HG03045 (cell line): ENCODE results near the gene MED16.
"Not testable (repeated sequence)": the region's sequence is repeated elsewhere in the genome, so short reads cannot be mapped to it uniquely, and the experiment has no call there.

Source experiments
- ATAC-seq: cut with Tn5 transposase; IDR thresholded peaks from one replicate; pipeline ENCODE4 v1.9.1; 2021; ENCODE audit warnings: mild to moderate bottlenecking, moderate library complexity; ENCODE audit not compliant: unreplicated experiment

MED16 gene

DNA sequence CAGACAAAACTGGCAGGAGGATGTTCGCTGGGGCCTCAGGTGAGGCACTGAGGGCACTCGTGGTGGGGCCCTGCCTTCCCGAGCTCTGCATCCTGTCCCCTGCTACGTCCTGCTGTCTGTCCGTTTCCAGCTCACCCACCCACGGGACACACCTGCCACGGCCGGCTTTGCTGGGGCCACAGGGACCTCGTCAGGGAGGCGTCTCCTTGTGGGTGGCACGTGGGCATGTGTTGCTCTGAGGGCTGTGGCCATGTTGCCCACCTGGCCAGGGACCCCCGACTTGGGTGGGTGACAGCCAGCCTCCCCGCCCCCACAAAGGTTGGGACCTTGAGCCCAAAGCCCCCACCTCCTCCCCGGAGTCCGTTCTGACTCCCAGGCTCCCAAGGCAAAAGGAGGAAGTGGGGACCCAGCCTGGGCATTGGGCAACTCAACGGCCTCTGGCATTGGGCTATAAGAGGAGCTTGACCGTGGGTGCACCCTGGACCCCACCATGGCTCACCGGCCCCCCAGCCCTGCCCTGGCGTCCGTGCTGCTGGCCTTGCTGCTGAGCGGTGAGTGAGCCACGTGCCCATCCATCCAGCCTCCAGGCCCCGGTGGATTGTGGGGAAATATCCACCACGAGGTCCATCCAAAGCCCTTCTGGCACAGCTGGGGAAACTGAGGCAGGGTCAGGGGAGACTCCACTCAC is 52.3 kb downstream of the MED16 start, which contains the start of gene PRTN3:
Gene PRTN3 (plus strand): TSS at position 481 of the 688 bp plus-strand sequence. CDS start 10 bp downstream, at position 491.
- no peak for ATAC-seq

GRCh38 chr19:835210-835810 is 57.7 kb downstream of the MED16 start:
- no peak for ATAC-seq

GRCh38 chr19:834216-834615 is 58.8 kb downstream of the MED16 start:
- ATAC-seq: no peak

- ATAC-seq: no peak
Measured at GRCh38 chr19:831407-832369, 61.3 kb downstream of the MED16 start.

- ATAC-seq: no peak
Measured at GRCh38 chr19:829129-829758, 63.7 kb downstream of the MED16 start.

GRCh38 chr19:827710-828321 is 65.2 kb downstream of the MED16 start, which contains the start of gene AZU1:
Gene AZU1, plus strand, starts transcription at chr19:827837. Its CDS starts 10 bp downstream, at chr19:827847.
- no peak for ATAC-seq

- ATAC-seq: no peak
Measured at GRCh38 chr19:827314-827709, 65.7 kb downstream of the MED16 start.

DNA sequence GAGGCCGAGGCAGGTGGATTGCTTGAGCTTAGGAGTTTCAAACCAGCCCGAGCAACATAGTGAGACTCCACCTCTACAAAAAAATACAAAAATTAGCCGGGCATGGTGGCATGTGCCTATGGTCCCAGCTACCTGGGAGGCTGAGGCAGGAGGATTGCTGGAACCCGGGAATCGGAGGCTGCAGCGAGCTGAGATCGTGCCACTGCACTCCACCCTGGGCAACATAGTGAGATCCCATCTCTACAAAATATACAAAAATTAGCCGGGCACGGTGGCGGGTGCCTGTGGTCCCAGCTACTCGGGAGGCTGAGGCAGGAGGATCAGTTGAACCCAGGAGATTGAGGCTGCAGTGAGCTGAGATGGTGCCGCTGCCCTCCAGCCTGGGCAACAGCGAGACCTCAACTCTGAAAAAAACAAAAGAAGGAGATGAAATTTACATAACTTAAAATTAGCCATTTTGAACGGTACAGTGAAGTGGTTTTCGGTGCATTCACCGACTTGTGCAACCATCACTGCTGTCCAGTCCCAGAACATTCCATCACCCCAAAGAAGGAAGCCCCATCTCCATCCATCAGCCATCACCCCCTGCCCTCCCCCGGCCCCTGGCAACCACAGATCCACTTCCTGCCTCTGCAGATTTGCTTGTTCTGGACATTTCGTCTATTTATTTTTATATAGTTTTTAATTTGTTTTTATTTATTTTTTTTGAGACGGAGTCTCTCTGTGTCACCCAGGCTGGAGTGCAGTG is 66.9 kb downstream of the MED16 start:
- ATAC-seq: no peak

DNA sequence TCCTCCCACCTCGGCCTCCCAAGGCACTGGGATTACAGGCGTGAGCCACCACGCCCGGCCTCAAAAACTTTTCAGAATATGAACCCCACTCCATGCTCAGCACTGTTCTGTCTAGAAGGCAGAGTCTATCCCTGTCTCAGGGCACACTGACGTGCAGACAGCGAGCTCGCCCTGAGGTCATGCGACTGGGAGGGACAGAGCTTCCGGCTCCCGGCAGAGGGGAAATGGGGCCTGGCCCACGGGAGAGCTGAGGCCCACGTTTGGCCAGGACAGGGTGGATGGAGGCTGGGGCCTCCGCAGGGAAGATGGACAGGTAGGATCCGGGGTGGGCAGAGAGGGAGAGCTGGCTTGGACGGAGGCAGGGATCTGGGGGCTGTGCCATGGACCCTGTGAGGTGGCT is 68.1 kb downstream of the MED16 start:
- no peak for ATAC-seq

GRCh38 chr19:823565-824121 is 69.3 kb downstream of the MED16 start:
- no peak for ATAC-seq

DNA sequence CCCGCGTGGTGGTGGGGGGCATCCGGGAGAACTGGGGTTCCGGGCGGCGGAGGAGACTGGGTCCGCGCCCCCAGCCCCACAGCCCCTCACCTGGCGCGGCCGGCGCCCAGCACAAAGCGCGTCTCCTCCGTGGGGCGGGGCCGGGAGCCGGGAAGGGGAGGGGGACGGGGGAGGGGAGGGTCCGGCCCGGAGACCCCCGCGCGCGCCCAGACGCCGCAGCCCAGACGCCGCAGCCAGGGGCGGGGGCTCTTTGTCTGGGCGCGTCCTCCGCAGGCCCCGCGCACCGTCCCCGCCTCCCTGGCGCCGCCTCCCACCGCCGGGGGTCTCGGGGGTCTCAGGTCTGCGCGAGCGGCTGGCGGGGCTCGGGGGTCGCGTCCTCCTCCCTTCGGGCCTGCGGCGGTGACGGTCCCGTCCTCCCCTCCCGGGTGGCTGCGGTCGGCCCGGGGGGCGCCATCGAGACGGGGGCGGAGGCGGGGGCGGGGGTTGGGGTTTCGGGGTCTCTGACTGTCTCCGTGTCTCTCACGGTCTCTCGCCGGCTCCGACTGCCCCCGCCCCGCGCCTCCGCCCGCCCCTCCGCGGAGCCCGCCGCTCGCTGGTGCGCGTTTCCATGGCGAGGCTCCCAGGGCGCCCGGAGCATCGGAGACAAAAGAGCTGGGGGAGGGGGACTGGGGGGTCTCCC is 71.0 kb downstream of the MED16 start, which contains the start of gene PLPPR3:
Gene PLPPR3 (minus strand): TSS at position 131 of the 679 bp plus-strand sequence. CDS start 396 bp downstream, outside the sequence.
- ATAC-seq: no peak

- ATAC-seq: no peak
Measured at GRCh38 chr19:821231-821824, 71.7 kb downstream of the MED16 start.

- ATAC-seq: not testable (repeated sequence)
Measured at GRCh38 chr19:820212-820611, 72.8 kb downstream of the MED16 start.
